Activated CD4-positive, alpha-beta T cell treated with anti-CD3 and anti-CD28 coated beads for 36 hours (primary cell): ENCODE data around the gene ATP8B4. TPM values are rescaled to one million over a fixed set of nuclear protein-coding genes. Genes with fewer than 3 reads are reported as not detected.
"Not testable (repeated sequence)": the region's sequence is repeated elsewhere in the genome, so short reads cannot be mapped to it uniquely, and the experiment has no call there.

Source experiments
- ATAC-seq: fragments of 200-7000 bp; cut with Tn5 transposase; one replicate; pipeline ENCODE4 v1.10.0; 2021; ENCODE audit warnings: mild to moderate bottlenecking, moderate library complexity
- CTCF ChIA-PET: fragments of 350-600 bp; sonication (Branson Sonifier 250); formaldehyde crosslinking; loops from one replicate; lab custom pipeline; 2021; ENCODE audit warnings: antibody characterized with exemption; lab: Charles Lee
- POLR2A ChIA-PET: fragments of 350-600 bp; sonication (Branson Sonifier 250); formaldehyde crosslinking; loops from one replicate; lab custom pipeline; 2021; ENCODE audit warnings: antibody characterized with exemption, inconsistent platforms; lab: Charles Lee
- DNase-seq: peaks from one replicate; pipeline ENCODE4 v3.0.0-alpha.2; 2020
- H3K27ac Mint-ChIP-seq: one replicate; pipeline ENCODE4 v1.8.0; 2021; ENCODE audit warnings: mixed read lengths
- H3K27me3 Mint-ChIP-seq: one replicate; pipeline ENCODE4 v1.8.0; 2021; ENCODE audit warnings: mixed read lengths
- H3K36me3 Mint-ChIP-seq: one replicate; pipeline ENCODE4 v1.8.0; 2021; ENCODE audit warnings: low read depth, mixed read lengths
- H3K4me1 Mint-ChIP-seq: one replicate; pipeline ENCODE4 v1.8.0; 2021; ENCODE audit warnings: mixed read lengths
- H3K4me3 Mint-ChIP-seq: one replicate; pipeline ENCODE4 v1.8.0; 2021; ENCODE audit warnings: mild to moderate bottlenecking, moderate library complexity, mixed read lengths
- H3K9me3 Mint-ChIP-seq: one replicate; pipeline ENCODE4 v1.8.0; 2021; ENCODE audit warnings: low read depth, mixed read lengths
- intact Hi-C, 2 experiments: fragments of 100-400 bp; cut with DNase I in 1 of 2; cut with micrococcal nuclease in 1 of 2; formaldehyde crosslinking; loops; one replicate each; pipeline versions ENCODE4 v1.14.2 to v1.15.1; 2022 to 2024; cut with DNase I, micrococcal nuclease
- total RNA-seq, 2 experiments: library from RNA; stranded (reverse); gene quantifications; one replicate each; pipeline ENCODE4 v1.2.3, GENCODE V29; 2021

ATP8B4 gene
- total RNA-seq: 1 to 10 TPM; 5.0 to 5.1 TPM

GRCh38 chr15:50119063-50120040 lies at the start of gene ATP8B4:
TSS of gene ATP8B4 (minus strand) at chr15:50119233. CDS start at chr15:50106966, 12,267 bp downstream.
- H3K36me3 Mint-ChIP-seq: peaks cover 4% of the 10 kb centered on the region
- H3K9me3 Mint-ChIP-seq: peaks cover 15% of the 10 kb centered on the region
- ATAC-seq: no peak
- CTCF ChIA-PET: interaction anchor here (0.8 to 1.0 kb wide), 2 partner anchors 9 to 55 kb away, joined by 3 read pairs; no protein-coding TSS in a partner anchor
- H3K27me3 Mint-ChIP-seq: peaks cover 7% of the 10 kb centered on the region
- H3K4me1 Mint-ChIP-seq: peaks cover 19% of the 10 kb centered on the region
- peak within 1 kb of the TSS; percentile 49 for H3K4me3 Mint-ChIP-seq
- DNase-seq: no peak
- POLR2A ChIA-PET: interaction anchor here (0.6 kb wide), 1 partner anchor 540 kb away, joined by 4 read pairs; no protein-coding TSS in a partner anchor
- intact Hi-C loops: no loop called here
- H3K27ac Mint-ChIP-seq: peak within 1 kb of the TSS; percentile 77

GRCh38 chr15:50168379-50168778 lies 49.3 kb upstream of the ATP8B4 start:
- POLR2A ChIA-PET: no interaction called here
- ATAC-seq (no peak), DNase-seq (no peak)
- intact Hi-C loops: loop anchor here in 1 of 2 experiments (5.0 kb wide), 1 partner anchor 149 kb away; no protein-coding TSS in a partner anchor
- H3K4me1 Mint-ChIP-seq: peaks cover 17% of the 10 kb centered on the region
- no peak overlapping the region for H3K27ac Mint-ChIP-seq
- no peaks in the 10 kb centered on the region for H3K36me3 Mint-ChIP-seq
- H3K4me3 Mint-ChIP-seq: no peak overlapping the region
- CTCF ChIA-PET: interaction anchor here (0.7 to 2.6 kb wide), 3 partner anchors 11 to 14 kb away, joined by 3 to 8 read pairs (median 6); partner anchors contain the start of gene SLC27A2
- peaks cover 5% of the 10 kb centered on the region for H3K9me3 Mint-ChIP-seq
- peaks cover 20% of the 10 kb centered on the region for H3K27me3 Mint-ChIP-seq

GRCh38 chr15:50167110-50167509 lies 48.1 kb upstream of the ATP8B4 start:
- POLR2A ChIA-PET: no interaction called here
- Mint-ChIP-seq H3K9me3 (peaks cover 5% of the 10 kb centered on the region), H3K27me3 (peaks cover 24% of the 10 kb centered on the region), H3K36me3 (no peaks in the 10 kb centered on the region), H3K4me3 (no peak overlapping the region), H3K27ac (no peak overlapping the region), H3K4me1 (peaks cover 17% of the 10 kb centered on the region)
- CTCF ChIA-PET: interaction anchor here (1.2 to 2.6 kb wide), 3 partner anchors 12 to 22 kb away, joined by 4 to 8 read pairs (median 6); partner anchors contain the start of gene SLC27A2
- intact Hi-C loops: loop anchor here in 1 of 2 experiments (5.0 kb wide), 1 partner anchor 150 kb away; no protein-coding TSS in a partner anchor
- ATAC-seq (no peak), DNase-seq (no peak)

GRCh38 chr15:50166216-50166615 lies 47.2 kb upstream of the ATP8B4 start:
- no peak overlapping the region for H3K27ac Mint-ChIP-seq
- POLR2A ChIA-PET: no interaction called here
- H3K36me3 Mint-ChIP-seq: no peaks in the 10 kb centered on the region
- ATAC-seq (no peak), DNase-seq (no peak)
- H3K4me1 Mint-ChIP-seq: peaks cover 14% of the 10 kb centered on the region
- no peaks in the 10 kb centered on the region for H3K9me3 Mint-ChIP-seq
- intact Hi-C loops: loop anchor here in 1 of 2 experiments (5.0 kb wide), 1 partner anchor 151 kb away; no protein-coding TSS in a partner anchor
- CTCF ChIA-PET: interaction anchor here (1.1 to 2.6 kb wide), 4 partner anchors 9 to 21 kb away, joined by 3 to 8 read pairs (median 4); no protein-coding TSS in a partner anchor
- no peak overlapping the region for H3K4me3 Mint-ChIP-seq
- H3K27me3 Mint-ChIP-seq: peaks cover 24% of the 10 kb centered on the region

GRCh38 chr15:50164458-50164857 lies 45.4 kb upstream of the ATP8B4 start:
- ATAC-seq: no peak
- intact Hi-C loops: no loop called here
- H3K27me3 Mint-ChIP-seq: peaks cover 25% of the 10 kb centered on the region
- H3K9me3 Mint-ChIP-seq: no peaks in the 10 kb centered on the region
- H3K4me1 Mint-ChIP-seq: peaks cover 14% of the 10 kb centered on the region
- H3K36me3 Mint-ChIP-seq: no peaks in the 10 kb centered on the region
- POLR2A ChIA-PET: no interaction called here
- CTCF ChIA-PET: no interaction called here
- H3K27ac Mint-ChIP-seq: no peak overlapping the region
- DNase-seq: no peak
- H3K4me3 Mint-ChIP-seq: no peak overlapping the region

DNA sequence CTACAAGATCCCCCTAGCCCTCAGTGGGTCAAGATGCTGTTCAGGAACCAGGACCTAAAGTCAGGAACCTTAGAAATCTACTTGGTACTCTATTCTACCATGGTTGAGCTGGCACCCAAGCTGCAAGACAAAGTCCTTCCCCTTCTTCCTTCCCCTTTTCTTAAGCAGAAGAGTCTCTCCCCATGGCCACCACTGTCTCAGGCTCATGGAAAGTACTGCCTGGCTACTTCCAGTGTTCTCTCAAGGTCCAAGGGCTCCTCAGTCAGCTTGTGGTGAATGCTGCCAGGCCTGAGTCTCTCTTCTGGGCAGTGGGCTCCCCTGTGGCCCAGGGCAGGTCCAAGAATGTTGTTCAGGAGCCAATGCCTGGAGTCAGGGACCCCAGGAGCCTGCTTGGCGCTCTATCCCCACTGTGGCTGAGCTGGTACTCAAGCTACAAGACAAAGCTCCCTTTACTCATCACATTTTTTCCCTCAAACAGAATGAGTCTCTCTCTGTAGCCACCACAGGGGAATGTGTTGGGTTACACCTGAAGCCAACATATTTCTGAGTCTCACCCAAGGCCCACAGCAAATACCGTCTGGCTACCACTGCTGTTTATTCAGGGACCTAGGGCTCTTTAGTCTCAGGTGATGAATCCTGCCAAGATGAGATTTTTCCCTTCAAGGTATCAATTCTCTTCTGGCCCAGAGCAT lies 44.8 kb upstream of the ATP8B4 start:
- ATAC-seq (no peak), DNase-seq (no peak)
- Mint-ChIP-seq H3K9me3 (peaks cover 3% of the 10 kb centered on the region), H3K36me3 (no peaks in the 10 kb centered on the region), H3K27ac (no peak overlapping the region), H3K27me3 (peaks cover 21% of the 10 kb centered on the region), H3K4me1 (peaks cover 14% of the 10 kb centered on the region), H3K4me3 (no peak overlapping the region)
- POLR2A ChIA-PET: no interaction called here
- intact Hi-C loops: no loop called here
- CTCF ChIA-PET: interaction anchor here (0.7 kb wide), 1 partner anchor 98 kb away, joined by 3 read pairs; no protein-coding TSS in a partner anchor

- H3K4me1 Mint-ChIP-seq: peaks cover 14% of the 10 kb centered on the region
- no peaks in the 10 kb centered on the region for H3K36me3 Mint-ChIP-seq
- H3K27me3 Mint-ChIP-seq: peaks cover 19% of the 10 kb centered on the region
- POLR2A ChIA-PET: no interaction called here
- DNase-seq (no peak), ATAC-seq (peak; percentile 49)
- no peak overlapping the region for H3K4me3 Mint-ChIP-seq
- H3K9me3 Mint-ChIP-seq: peaks cover 3% of the 10 kb centered on the region
- H3K27ac Mint-ChIP-seq: no peak overlapping the region
- CTCF ChIA-PET: interaction anchor here (0.7 kb wide), 1 partner anchor 99 kb away, joined by 3 read pairs; no protein-coding TSS in a partner anchor
- intact Hi-C loops: no loop called here
Observed at GRCh38 chr15:50162969-50163718, 44.1 kb upstream of the ATP8B4 start.

DNA sequence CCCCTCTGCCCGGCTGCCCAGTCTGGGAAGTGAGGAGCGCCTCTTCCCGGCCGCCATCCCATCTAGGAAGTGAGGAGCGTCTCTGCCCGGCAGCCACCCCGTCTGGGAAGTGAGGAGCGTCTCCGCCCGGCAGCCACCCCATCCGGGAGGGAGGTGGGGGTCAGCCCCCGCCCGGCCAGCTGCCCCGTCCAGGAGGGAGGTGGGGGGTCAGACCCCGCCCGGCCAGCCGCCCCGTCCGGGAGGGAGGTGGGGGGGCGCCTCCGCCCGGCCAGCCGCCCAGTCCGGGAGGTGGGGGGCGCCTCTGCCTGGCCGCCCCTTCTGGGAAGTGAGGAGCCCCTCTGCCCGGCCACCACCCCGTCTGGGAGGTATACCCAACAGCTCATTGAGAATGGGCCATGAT lies 39.2 kb upstream of the ATP8B4 start:
- DNase-seq, ATAC-seq, H3K27me3 Mint-ChIP-seq, POLR2A ChIA-PET, H3K27ac Mint-ChIP-seq, H3K4me3 Mint-ChIP-seq, intact Hi-C loops, H3K4me1 Mint-ChIP-seq, H3K36me3 Mint-ChIP-seq, CTCF ChIA-PET: not testable (repeated sequence)
- peaks cover 12% of the 10 kb centered on the region for H3K9me3 Mint-ChIP-seq

DNA sequence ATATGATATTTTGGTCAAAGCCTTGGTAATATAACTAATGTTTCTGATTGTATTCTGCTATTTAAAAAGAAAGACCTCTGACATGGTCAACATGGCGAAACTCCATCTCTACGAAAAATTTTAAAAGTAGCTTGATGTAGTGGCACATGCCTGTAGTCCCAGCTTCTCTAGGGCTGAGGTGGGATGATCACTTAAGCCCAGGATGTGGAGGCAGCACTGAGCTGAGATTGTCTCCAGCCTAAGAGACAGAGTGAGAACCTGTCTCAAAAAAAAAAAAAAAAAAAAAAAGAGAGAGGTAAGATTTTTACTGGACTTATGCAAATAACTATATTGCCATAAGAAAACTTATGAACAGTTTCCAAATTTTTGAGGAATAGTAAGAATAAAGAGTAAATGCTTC lies 32.4 kb upstream of the ATP8B4 start:
- H3K4me1 Mint-ChIP-seq: peaks cover 16% of the 10 kb centered on the region
- no peaks in the 10 kb centered on the region for H3K36me3 Mint-ChIP-seq
- intact Hi-C loops: no loop called here
- peaks cover 4% of the 10 kb centered on the region for H3K9me3 Mint-ChIP-seq
- no peak overlapping the region for H3K4me3 Mint-ChIP-seq
- no peak for ATAC-seq
- peaks cover 2% of the 10 kb centered on the region for H3K27me3 Mint-ChIP-seq
- no peak for DNase-seq
- ChIA-PET CTCF (interaction anchor here (0.9 to 2.0 kb wide), 2 partner anchors 26 to 164 kb away, joined by 3 to 11 read pairs; no protein-coding TSS in a partner anchor), POLR2A (no interaction called here)
- H3K27ac Mint-ChIP-seq: no peak overlapping the region

DNA sequence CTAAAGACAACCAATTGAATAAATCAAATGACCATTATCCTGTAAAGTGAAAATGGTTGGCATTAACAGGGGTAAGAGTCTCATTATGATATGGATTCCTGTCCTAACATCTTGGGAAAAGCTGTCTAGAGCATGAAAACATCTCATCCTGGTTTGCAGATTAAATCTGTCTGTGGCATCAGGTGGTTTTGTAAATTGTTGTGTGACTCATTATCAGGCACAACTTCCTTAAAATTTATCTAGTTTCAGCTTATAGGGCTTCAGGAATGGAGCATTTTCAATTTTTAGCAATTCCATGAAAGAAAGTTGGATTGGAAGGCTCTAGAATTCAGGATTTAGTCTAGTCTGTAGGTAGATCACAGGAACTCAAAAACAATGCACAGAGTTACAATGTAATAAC lies 31.8 kb upstream of the ATP8B4 start:
- ChIA-PET CTCF (interaction anchor here (0.9 to 2.0 kb wide), 2 partner anchors 26 to 165 kb away, joined by 3 to 11 read pairs; no protein-coding TSS in a partner anchor), POLR2A (interaction anchor here (0.6 kb wide), 1 partner anchor 101 kb away, joined by 5 read pairs; no protein-coding TSS in a partner anchor)
- Mint-ChIP-seq H3K36me3 (no peaks in the 10 kb centered on the region), H3K4me3 (no peak overlapping the region), H3K27me3 (peaks cover 2% of the 10 kb centered on the region), H3K9me3 (no peaks in the 10 kb centered on the region), H3K27ac (no peak overlapping the region), H3K4me1 (peaks cover 16% of the 10 kb centered on the region)
- intact Hi-C loops: no loop called here
- DNase-seq (no peak), ATAC-seq (no peak)
